ENCODE measurements around the gene ATG13.

GRCh38 chr11:46590740-46591605, 26.4 kb upstream of the ATG13 start:
- TF ChIP-seq EZH2 (IDR thresholded peaks at IDR 0.05; ENCODE audit: low read depth, low read length, severe bottlenecking) (no peak), ATF3 (IDR thresholded peaks at IDR 0.05; ENCODE audit: insufficient read depth, low read depth, low read length) (no peak), CTCF (IDR thresholded peaks at IDR 0.05; ENCODE audit: control extremely low read depth in 1 of 3, insufficient read depth in 1 of 3, low read depth in 1 of 3, low read length in 3 of 3) (no peak), POLR2A (IDR thresholded peaks at IDR 0.05; ENCODE audit: control extremely low read depth in 1 of 2, low read depth in 2 of 2, low read length in 2 of 2) (no peak), KDM1A (IDR thresholded peaks at IDR 0.05; ENCODE audit: borderline replicate concordance, low read length) (no peak), TBP (IDR thresholded peaks at IDR 0.05; ENCODE audit: low read depth, low read length) (no peak), MAX (IDR thresholded peaks at IDR 0.05) (no peak), HDAC6 (IDR thresholded peaks at IDR 0.05; ENCODE audit: low read depth, low read length) (no peak), TAF1 (IDR thresholded peaks at IDR 0.05; ENCODE audit: low read depth, low read length) (no peak), POLR2AphosphoS5 (IDR thresholded peaks at IDR 0.05; ENCODE audit: low read depth, low read length) (no peak), EGR1 (IDR thresholded peaks at IDR 0.05; ENCODE audit: borderline replicate concordance, low read depth, low read length) (no peak), SP1 (IDR thresholded peaks at IDR 0.05; ENCODE audit: low read depth, low read length) (no peak), SIN3A (conservative IDR thresholded peaks at IDR 0.05 in 1 of 2, IDR thresholded peaks at IDR 0.05 in 1 of 2; ENCODE audit: low read depth in 1 of 2, low read length in 2 of 2) (no peak)

Data from H1 (cell line).